Panc1 (cell line): Measurements from ENCODE around the gene NSMCE1. TPM values are rescaled to one million over a fixed set of nuclear protein-coding genes. Genes with fewer than 3 reads are reported as not detected.

Experiments used
- ATAC-seq: fragments of 200-7000 bp; cut with Tn5 transposase; 2 replicates; pipeline ENCODE4 v1.9.1; 2020; ENCODE audit warnings: mild to moderate bottlenecking, moderate library complexity
- BruUV-seq: library from RNA; stranded (reverse); fragments of 400-500 nt; replicated peaks from 2 replicates; lab custom pipeline; 2021; lab: Mats Ljungman, UMichigan
- CTCF ChIA-PET: fragments of 300-600 bp; sonication (Branson Sonifier 250); formaldehyde crosslinking; loops from one replicate; lab custom pipeline; 2022; ENCODE audit warnings: antibody characterized with exemption; lab: Charles Lee
- POLR2A ChIA-PET: fragments of 300-600 bp; sonication (Branson Sonifier 250); formaldehyde crosslinking; loops from one replicate; lab custom pipeline; 2022; ENCODE audit warnings: antibody characterized with exemption; lab: Charles Lee
- DNase-seq: peaks from one replicate; pipeline ENCODE4 v3.0.0-alpha.2; 2010; ENCODE audit warnings: low read depth, low spot score
- H3K27ac ChIP-seq: 2 replicates; pipeline ENCODE4 v1.5.1; 2011; ENCODE audit warnings: mild to moderate bottlenecking, low read length, inconsistent platforms
- H3K27me3 ChIP-seq: fragments of 200-500 bp; sonication (Bioruptor generic); 2 replicates; pipeline ENCODE4 v1.6.0; 2014; ENCODE audit warnings: low read length, inconsistent platforms; ENCODE audit not compliant: control insufficient read depth, insufficient read depth
- H3K36me3 ChIP-seq: fragments of 200-500 bp; sonication (Bioruptor generic); 2 replicates; pipeline ENCODE4 v1.5.1; 2014; ENCODE audit warnings: inconsistent platforms, mild to moderate bottlenecking, low read length, moderate library complexity; ENCODE audit not compliant: control insufficient read depth, insufficient read depth
- H3K4me1 ChIP-seq: 2 replicates; pipeline ENCODE4 v1.5.1; 2011; ENCODE audit warnings: inconsistent platforms, mild to moderate bottlenecking, low read length, moderate library complexity; ENCODE audit not compliant: control insufficient read depth, insufficient read depth
- H3K4me3 ChIP-seq, 2 experiments: 2 replicates each; pipeline ENCODE4 v1.5.1; 2011 to 2012; ENCODE audit warnings: low read depth in 2 of 2, low read length in 2 of 2, mild to moderate bottlenecking in 2 of 2, inconsistent platforms in 1 of 2, moderate library complexity in 1 of 2
- H3K9me3 ChIP-seq: fragments of 200-500 bp; sonication (Bioruptor generic); 2 replicates; pipeline ENCODE4 v1.5.1; 2014; ENCODE audit warnings: low read depth, mild to moderate bottlenecking, inconsistent platforms, low read length, moderate library complexity; ENCODE audit not compliant: control insufficient read depth, insufficient read depth
- CTCF ChIP-seq: fragments of 450-650 bp; IDR thresholded peaks from 2 replicates; pipeline ENCODE4 v1.5.1; 2017; ENCODE audit warnings: mild to moderate bottlenecking
- POLR2AphosphoS5 ChIP-seq: IDR thresholded peaks from 2 replicates; pipeline ENCODE4 v1.6.1; 2012; ENCODE audit warnings: mild to moderate bottlenecking, low read depth, low read length, moderate library complexity
- REST ChIP-seq, 2 experiments: IDR thresholded peaks; 2 replicates each; pipeline ENCODE4 v1.6.1; 2011 to 2012; ENCODE audit warnings: low read depth in 2 of 2, control low read depth in 1 of 2, low read length in 1 of 2, mild to moderate bottlenecking in 1 of 2, moderate library complexity in 1 of 2; ENCODE audit not compliant: insufficient read depth in 1 of 2
- SIN3A ChIP-seq: IDR thresholded peaks from 2 replicates; pipeline ENCODE4 v1.6.1; 2012; ENCODE audit warnings: low read depth, mild to moderate bottlenecking, low read length, moderate library complexity, borderline replicate concordance; ENCODE audit not compliant: insufficient read depth
- TCF7L2 ChIP-seq: IDR thresholded peaks from 2 replicates; pipeline ENCODE4 v1.6.1; 2011; ENCODE audit warnings: mild to moderate bottlenecking, low read depth, low read length, inconsistent platforms
- in situ Hi-C: cut with HindIII; loops from 2 replicates; pipeline ENCODE4 v1.10.0; 2016; ENCODE audit warnings: low sequenced_read_pairs, low pct_unique_long_range_greater_than_20kb
- intact Hi-C: fragments of 100-400 bp; cut with micrococcal nuclease; formaldehyde crosslinking; loops from one replicate; pipeline ENCODE4 v1.10.0; 2022; ENCODE audit not compliant: unreplicated experiment
- total RNA-seq: library from RNA; stranded (reverse); gene quantifications from one replicate; pipeline ENCODE4 v1.2.1, GENCODE V29; 2021; ENCODE audit not compliant: unreplicated experiment

NSMCE1 gene
- total RNA-seq, 1 experiment from 2014 or later: 48.2 TPM

GRCh38 chr16:27311448-27311830 is 42.9 kb upstream of the NSMCE1 start:
- Histone ChIP-seq H3K27ac (no peak overlapping the region), H3K9me3 (no peaks in the 10 kb centered on the region), H3K4me3 (no peak overlapping the region), H3K4me1 (peaks cover 14% of the 10 kb centered on the region), H3K27me3 (no peaks in the 10 kb centered on the region), H3K36me3 (no peaks in the 10 kb centered on the region; the same call in 1 of the 2 replicates)
- TF ChIP-seq CTCF: no peak
- no peak for TF ChIP-seq SIN3A
- intact Hi-C loops (no loop called here), in situ Hi-C loops (no loop called here)
- POLR2A ChIA-PET: no interaction called here
- ATAC-seq (no peak), DNase-seq (no peak)
- CTCF ChIA-PET: no interaction called here
- no TSS peak for BruUV-seq

- ATAC-seq: no peak
- Histone ChIP-seq H3K27ac (no peak overlapping the region), H3K4me1 (peaks cover 14% of the 10 kb centered on the region), H3K27me3 (no peaks in the 10 kb centered on the region), H3K4me3 (no peak overlapping the region), H3K9me3 (no peaks in the 10 kb centered on the region), H3K36me3 (no peaks in the 10 kb centered on the region; the same call in 1 of the 2 replicates)
- in situ Hi-C loops: no loop called here
- CTCF ChIA-PET: no interaction called here
- no peak for DNase-seq
- POLR2A ChIA-PET: no interaction called here
- BruUV-seq: no TSS peak
- no peak for TF ChIP-seq CTCF
- TF ChIP-seq REST (IDR thresholded peaks at IDR 0.05; ENCODE audit: insufficient read depth in 1 of 2, low read depth in 2 of 2, low read length in 1 of 2): no peak
- no peak for TF ChIP-seq POLR2AphosphoS5
- TF ChIP-seq SIN3A: no peak
- no peak for TF ChIP-seq TCF7L2
- intact Hi-C loops: no loop called here
Observed at GRCh38 chr16:27310576-27311447, 42.2 kb upstream of the NSMCE1 start.
